Measurements from ENCODE around the gene SLC34A1. TPM values are rescaled to one million over a fixed set of nuclear protein-coding genes. Genes with fewer than 3 reads are reported as not detected.

SLC34A1 gene
- total and polyA plus RNA-seq, 2 of the 13 experiments (the other 11 are each of a cell fraction or from before 2014, with no cell fraction given), result 0.03 to 0.20 TPM

DNA sequence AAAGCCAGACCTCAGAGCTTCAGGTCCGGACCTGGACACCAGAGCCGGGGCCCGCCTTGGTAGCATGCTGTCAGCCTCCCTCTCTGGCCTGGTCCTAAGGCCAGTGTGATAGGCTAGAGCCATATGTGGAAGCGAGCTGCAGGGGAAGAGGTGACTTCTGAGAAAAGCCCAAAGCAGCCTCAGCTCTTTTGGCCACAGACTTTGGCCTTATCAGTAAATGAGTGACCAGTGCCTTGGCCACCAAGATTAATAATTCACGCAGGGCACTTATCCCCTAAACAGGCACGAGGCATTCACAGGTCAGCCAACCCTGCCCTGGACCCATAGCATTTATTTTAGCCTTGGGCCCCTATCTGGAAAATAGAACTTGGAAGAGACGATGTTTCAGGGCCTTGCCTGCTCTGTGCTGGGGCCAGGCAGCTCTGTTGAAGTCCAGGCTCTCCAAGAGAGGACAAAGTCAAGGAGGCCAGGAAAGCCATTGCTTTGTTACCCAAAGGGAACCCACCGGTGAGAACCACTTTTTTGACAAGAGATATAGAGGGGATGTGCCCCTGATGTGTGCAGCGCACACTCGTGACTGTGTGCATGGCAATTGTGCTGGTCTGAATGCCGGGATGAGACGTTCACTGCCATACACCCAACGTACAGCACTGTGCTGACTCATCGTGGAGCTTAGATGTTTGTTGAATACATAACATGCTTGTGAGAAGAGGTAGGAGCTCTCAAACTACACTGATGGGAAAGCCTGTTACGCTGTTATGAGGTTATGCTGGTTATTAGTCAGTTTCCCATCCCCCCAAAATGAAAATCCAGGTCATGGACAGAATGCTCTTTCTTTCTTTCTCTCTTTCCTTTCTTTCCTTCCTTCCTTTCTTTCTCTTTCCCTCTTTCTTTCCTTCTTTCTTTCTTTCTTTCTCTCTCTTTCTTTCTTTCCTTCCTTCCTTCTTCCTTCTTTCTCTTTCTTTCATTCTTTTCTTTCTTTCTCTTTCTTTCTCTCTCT lies 5.0 kb upstream of the SLC34A1 start (continued):
- TF ChIP-seq NFE2 (CRISPR knock-in tag; IDR thresholded peaks at IDR 0.05), result peak; percentile 90
- TF ChIP-seq GATAD2A (CRISPR knock-in tag; IDR thresholded peaks at IDR 0.05), result peak; percentile 79
- peak; percentile 34; the same call in 1 of the 2 replicates for TF ChIP-seq FOXK1 (CRISPR knock-in tag; IDR thresholded peaks at IDR 0.05; ENCODE audit: borderline replicate concordance, low read depth)
- peak; percentile 44; the same call in 1 of the 2 replicates for TF ChIP-seq THAP11 (CRISPR knock-in tag; IDR thresholded peaks at IDR 0.05)
- peak; percentile 61; the same call in 1 of the 2 replicates for TF ChIP-seq ZSCAN25 (CRISPR knock-in tag; IDR thresholded peaks at IDR 0.05)
- 0 out of 2 replicates have a peak, but pooled peaks have one; percentile 40 for TF ChIP-seq KDM4B (CRISPR knock-in tag; IDR thresholded peaks at IDR 0.05)
- TF ChIP-seq GABPB1 (CRISPR knock-in tag; IDR thresholded peaks at IDR 0.05), result peak; percentile 25
- TF ChIP-seq HDAC1 (CRISPR knock-in tag; IDR thresholded peaks at IDR 0.05), result peak; percentile 61; the same call in 1 of the 2 replicates
- peak; percentile 64; the same call in 1 of the 2 replicates for TF ChIP-seq POGK (CRISPR knock-in tag; conservative IDR thresholded peaks at IDR 0.05)
- TF ChIP-seq, protein P1, sequence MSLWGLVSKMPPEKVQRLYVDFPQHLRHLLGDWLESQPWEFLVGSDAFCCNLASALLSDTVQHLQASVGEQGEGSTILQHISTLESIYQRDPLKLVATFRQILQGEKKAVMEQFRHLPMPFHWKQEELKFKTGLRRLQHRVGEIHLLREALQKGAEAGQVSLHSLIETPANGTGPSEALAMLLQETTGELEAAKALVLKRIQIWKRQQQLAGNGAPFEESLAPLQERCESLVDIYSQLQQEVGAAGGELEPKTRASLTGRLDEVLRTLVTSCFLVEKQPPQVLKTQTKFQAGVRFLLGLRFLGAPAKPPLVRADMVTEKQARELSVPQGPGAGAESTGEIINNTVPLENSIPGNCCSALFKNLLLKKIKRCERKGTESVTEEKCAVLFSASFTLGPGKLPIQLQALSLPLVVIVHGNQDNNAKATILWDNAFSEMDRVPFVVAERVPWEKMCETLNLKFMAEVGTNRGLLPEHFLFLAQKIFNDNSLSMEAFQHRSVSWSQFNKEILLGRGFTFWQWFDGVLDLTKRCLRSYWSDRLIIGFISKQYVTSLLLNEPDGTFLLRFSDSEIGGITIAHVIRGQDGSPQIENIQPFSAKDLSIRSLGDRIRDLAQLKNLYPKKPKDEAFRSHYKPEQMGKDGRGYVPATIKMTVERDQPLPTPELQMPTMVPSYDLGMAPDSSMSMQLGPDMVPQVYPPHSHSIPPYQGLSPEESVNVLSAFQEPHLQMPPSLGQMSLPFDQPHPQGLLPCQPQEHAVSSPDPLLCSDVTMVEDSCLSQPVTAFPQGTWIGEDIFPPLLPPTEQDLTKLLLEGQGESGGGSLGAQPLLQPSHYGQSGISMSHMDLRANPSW (CRISPR knock-in tag; IDR thresholded peaks at IDR 0.05; ENCODE audit: borderline replicate concordance), result no peak
- peak; percentile 59; the same call in 1 of the 2 replicates for TF ChIP-seq HOXA3 (CRISPR knock-in tag; IDR thresholded peaks at IDR 0.05)
- TF ChIP-seq NONO (IDR thresholded peaks at IDR 0.05), result no peak
- peak; percentile 83 for TF ChIP-seq NONO (CRISPR knock-in tag; conservative IDR thresholded peaks at IDR 0.05)
- TF ChIP-seq BHLHE40 (IDR thresholded peaks at IDR 0.05; ENCODE audit: low read length), result peak; percentile 54
- no peak for TF ChIP-seq STAT5B (CRISPR knock-in tag; IDR thresholded peaks at IDR 0.05)
- no peak for TF ChIP-seq SRSF1 (optimal IDR thresholded peaks at IDR 0.05; ENCODE audit: low read depth, low read length)
- 0 out of 2 replicates have a peak, but pooled peaks have one; percentile 51 for TF ChIP-seq ZBTB49 (CRISPR knock-in tag; IDR thresholded peaks at IDR 0.05; ENCODE audit: borderline replicate concordance)
- TF ChIP-seq ZFY (CRISPR knock-in tag; IDR thresholded peaks at IDR 0.05), result peak; percentile 97
- TF ChIP-seq TP53 (CRISPR knock-in tag; conservative IDR thresholded peaks at IDR 0.05), result no peak
- 0 out of 2 replicates have a peak, but pooled peaks have one; percentile 53 for TF ChIP-seq NFIC (IDR thresholded peaks at IDR 0.05; ENCODE audit: low read length)
- peak; percentile 79 for TF ChIP-seq ZNF230 (CRISPR knock-in tag; IDR thresholded peaks at IDR 0.05)
- TF ChIP-seq PHF20 (CRISPR knock-in tag; IDR thresholded peaks at IDR 0.05), result peak; percentile 59
